GM19468 (cell line): ENCODE results near the gene MDH2.
"Not testable (repeated sequence)": the region's sequence is repeated elsewhere in the genome, so short reads cannot be mapped to it uniquely, and the experiment has no call there.

Experiments used
- ATAC-seq: cut with Tn5 transposase; IDR thresholded peaks from one replicate; pipeline ENCODE4 v1.9.1; 2021; ENCODE audit warnings: mild to moderate bottlenecking, moderate library complexity, moderate number of reproducible peaks; ENCODE audit not compliant: unreplicated experiment; ENCODE audit errors: extremely low read depth

Gene MDH2

DNA sequence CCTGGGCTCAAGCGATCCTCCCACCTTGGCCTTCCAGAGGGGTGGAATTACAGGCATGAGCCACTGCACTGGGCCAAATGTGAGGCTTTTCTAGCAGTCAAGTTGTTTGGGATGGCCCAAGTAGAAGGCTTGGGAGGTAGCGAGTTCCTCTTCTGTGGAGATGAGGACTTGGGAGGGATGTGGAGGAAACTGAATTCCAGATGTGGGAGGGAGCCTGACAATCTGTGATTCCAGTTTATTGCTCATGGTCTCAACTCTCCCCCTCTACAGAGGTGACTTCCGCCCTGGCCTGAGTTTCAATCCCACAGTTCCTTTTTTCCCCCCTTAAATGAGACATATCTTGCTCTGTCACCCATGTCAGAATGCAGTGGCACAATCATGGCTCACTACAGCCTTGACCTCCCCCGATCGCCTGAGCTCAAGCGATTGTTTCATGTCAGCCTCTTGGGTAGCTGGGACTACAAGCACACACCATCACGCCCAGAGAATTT lies 3.5 kb upstream of the MDH2 start:
- no peak for ATAC-seq

DNA sequence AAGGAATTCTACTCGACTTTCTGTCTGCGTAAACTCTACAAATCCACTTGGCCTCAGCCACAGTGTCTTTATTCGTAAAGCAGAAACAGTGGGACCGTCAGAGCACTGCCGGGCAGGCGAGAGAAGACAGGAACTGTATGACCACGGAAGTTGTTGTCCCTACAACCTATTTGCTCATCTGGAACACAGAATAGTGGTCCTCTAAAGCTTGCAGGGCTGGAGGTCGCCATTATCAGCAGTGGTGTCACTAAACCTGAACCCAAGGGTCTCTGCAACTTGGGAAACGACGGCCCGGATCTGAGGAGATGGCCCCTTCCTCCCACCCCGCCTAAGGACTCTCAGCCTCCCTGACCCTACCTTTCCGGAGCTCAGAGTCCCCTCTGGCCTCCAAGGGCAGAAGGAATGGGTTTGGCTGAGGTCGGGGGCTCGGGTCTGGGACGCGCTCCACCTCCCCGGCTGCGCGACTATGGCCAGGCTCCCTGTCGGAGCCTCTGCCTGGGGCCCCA lies 548 bp upstream of the MDH2 start:
- no peak for ATAC-seq

DNA sequence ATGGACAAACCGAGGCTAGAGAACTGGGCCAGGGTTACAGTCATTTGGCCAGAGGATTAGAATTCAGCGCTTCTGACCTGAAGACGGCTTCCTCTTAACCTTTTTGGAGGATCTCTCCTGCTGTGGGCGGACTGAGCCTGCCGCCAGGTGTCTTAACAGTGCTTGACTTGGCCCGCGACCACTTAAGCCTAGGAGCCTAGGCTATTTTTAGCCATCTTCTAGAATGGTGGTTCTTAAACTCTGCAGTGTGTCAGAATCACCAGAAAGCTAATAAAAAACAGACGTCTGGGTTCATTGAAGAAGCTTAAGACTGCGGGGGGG lies 722 bp downstream of the MDH2 start:
- no peak for ATAC-seq

DNA sequence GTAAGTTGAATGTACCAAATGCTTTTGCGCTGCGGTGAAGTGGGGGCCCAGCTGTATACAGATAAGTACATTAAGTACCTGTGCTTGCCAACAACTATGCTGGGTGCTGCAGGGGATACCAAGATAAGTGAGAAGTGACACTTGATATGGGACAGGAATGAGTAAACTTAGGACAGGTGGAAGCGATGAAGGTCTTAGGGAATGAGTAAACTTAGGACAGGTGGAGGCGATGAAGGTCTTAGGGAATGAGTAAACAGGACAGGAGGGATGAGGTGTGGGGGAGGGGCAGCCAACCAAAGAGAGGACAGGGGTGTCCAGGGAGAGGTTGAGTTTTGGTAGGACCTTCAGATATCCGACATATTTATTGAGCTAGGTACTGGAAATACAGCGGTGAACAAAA lies 1.4 kb downstream of the MDH2 start:
- ATAC-seq = no peak

DNA sequence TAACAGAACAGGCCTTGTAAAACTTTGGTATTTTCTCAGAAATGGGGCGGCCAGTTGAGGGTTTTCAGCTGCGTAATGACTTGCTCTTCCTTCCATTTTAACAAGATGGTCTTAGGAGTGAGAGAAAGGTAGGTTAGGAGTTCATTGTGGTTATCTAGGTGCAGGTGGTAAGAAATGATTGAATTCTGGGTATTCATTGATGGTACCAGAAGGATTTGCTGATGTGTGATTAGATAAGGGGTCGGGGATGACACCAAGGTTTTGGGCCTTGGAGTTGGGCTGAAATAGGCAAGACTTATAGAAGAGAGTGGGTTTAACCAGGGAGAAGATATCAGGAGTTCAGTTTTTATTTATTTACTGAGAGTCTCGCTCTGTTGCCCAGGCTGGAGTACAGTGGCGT lies 2.6 kb downstream of the MDH2 start:
- no peak for ATAC-seq

DNA sequence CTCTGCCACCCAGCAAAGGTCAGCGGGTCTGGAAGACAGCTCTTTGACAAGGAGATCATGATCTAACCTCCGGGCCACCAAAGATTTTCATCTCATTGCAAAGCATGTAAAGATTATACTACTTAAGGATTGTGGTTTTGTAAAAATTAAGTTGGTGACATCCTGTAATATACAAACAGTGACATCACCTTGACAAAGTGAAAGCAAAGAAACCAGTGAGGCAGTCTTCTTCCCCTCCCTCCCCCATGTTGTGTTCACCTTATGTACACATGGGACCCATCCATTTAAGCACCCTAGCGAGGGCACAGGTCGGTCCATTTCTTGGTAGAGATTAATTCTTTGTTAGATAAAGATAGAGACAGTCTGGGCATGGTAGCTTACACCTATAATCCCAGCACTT lies 3.9 kb downstream of the MDH2 start:
- ATAC-seq = no peak

DNA sequence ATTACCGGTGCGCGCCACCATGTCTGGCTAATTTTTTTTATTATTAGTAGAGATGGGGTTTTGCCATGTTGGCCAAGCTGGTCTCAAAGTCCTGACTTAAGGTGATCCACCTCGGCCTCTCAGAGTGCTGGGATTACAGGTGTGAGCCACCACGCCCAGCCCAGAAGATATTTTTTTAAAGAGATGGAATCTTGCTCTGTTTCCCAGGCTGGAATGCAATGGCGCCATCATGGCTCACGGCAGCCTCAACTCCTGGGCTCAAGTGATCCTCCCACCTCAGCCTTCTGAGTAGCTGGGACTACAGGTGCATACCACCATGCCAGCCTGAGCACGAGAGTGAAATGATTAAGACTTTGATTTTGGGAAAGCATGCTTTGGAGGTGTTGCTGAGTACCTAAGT lies 4.8 kb downstream of the MDH2 start:
- not testable (repeated sequence) for ATAC-seq

DNA sequence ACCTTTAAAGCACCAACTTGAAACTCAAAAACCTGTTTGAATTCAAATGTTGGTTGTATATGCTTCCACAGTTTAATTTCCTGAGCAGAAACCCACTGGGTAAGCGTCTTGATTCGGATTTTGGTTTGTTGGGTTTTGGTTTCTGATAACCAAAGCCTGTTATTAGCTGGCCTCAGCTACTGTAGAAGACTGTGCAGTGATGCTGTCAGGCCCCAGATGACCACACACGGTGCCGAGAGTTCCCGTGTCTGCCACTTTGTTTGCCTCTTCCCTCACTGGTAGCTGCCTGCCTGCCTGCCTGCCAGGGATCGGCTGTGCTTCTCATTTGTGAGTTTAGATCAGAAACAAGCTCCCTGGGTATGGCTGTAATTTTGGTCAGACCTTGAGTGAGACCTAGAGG lies 5.6 kb downstream of the MDH2 start:
- no peak for ATAC-seq

DNA sequence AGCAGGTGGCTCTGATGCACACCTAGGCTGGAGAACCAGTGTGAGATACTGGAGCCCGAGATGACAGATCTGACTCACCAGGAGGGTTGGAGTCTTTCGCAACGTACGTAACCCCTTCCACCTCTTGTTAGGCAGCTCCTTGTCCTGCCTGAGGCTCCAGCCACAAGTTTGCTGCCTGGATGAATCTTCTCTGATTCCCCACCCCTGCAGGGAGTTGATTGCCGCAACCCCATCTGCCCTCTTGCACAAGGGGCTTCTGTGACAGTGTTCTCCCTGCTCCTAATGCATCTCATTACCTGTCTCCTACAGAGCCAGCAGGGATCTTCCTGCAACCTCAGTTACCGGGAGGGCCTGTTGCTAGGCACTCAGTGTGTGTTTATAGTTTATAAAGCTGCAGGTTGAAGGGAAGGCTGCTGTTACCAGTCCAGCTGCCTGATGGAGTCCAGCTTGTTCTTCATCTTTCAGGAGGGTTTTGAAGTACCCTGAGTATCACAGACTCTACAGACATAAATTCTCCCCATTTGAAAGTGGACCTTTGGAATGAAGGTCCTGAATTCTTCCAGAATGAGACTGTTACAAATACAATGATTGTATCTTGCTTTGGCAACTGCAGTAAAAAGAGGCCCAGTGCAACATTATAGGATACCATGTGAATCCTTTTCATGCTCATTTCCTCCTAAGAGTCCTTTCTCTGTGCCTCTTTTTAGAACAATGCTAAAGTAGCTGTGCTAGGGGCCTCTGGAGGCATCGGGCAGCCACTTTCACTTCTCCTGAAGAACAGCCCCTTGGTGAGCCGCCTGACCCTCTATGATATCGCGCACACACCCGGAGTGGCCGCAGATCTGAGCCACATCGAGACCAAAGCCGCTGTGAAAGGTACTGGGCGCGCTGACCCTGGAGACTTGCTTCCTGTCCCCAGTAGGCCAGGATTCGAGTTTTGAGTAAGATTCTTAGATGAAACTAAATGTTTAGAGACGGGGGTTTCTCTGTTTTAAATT lies 6.5 kb downstream of the MDH2 start:
- ATAC-seq = no peak

DNA sequence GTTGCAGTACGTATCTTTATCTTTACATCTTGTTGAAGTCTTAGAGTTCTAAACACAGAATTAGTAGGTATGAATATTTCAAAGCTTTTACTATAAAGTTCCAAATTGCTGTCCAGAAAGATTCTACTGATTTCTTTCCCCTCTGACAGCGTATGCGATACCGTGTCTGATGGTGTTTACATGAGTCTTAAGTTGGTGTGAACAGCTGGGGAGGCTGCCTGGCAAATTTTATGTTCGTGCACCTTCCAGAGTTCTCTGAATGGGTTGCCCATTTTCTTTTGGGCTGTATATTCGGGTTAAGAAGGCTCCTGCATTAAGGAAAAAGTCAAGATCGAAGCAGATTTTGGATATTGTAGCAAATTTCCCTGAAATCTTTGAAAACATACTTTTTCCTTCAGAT lies 8.3 kb downstream of the MDH2 start:
- ATAC-seq = no peak

DNA sequence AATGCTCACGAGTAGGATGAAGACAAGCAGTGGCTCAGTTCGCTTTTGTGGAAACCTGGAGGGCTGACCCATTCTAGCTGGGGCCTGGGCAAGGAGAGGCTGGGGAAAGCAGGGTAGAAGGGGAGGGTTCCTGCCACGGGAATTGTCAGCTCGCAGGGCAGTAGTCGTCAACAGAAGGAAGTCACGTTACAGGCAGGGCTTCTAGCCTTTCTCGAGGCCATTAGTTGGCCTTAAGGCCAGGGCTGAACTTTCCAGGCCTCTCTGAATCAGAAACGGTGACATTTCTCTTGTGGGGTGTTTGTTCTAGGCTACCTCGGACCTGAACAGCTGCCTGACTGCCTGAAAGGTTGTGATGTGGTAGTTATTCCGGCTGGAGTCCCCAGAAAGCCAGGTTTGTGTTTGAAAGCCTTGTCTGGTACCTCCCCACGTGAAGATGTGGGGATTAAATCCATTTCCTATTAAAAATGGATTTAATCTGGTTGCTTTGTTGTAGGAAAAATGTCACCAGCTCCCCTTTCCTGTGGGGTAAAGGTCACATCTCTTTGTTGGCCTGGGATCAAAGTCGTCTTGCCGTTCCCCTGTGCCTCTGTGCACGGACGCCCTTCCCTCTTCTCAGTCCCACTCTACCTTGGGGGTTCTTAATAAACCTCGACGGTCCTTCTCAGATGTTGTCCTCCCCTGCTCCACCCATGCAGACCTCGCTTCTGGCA lies 9.4 kb downstream of the MDH2 start:
- no peak for ATAC-seq

DNA sequence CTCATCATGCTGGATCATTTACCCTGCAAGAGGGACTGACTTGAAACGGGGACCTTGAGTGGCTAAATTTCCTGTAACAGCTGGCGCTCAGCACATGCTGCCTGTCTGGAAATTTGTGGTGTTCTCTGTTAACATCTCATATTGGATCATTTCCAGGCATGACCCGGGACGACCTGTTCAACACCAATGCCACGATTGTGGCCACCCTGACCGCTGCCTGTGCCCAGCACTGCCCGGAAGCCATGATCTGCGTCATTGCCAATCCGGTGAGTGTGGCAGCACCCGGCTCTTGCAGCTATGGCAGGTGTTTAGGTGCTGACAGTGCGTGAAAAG lies 9.9 kb downstream of the MDH2 start:
- ATAC-seq = no peak

DNA sequence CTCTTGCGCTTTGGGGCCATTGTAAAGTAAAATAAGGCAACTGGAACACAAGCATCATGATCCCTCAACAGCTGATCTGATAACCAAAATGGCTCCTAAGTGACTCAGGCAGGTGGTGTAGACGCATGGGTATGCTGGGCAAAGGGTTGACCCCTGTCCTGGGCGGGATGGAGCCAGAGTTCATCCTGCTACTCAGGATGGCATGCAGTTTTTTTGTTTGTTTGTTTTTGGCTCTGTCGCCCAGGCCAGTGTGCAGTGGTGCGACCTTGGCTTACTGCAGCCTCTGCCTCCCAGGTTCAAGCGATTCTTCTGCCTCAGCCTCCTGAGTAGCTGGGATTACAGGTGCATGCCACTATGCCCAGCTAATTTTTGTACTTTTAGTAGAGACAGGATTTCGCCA lies 10.8 kb downstream of the MDH2 start:
- not testable (repeated sequence) for ATAC-seq

DNA sequence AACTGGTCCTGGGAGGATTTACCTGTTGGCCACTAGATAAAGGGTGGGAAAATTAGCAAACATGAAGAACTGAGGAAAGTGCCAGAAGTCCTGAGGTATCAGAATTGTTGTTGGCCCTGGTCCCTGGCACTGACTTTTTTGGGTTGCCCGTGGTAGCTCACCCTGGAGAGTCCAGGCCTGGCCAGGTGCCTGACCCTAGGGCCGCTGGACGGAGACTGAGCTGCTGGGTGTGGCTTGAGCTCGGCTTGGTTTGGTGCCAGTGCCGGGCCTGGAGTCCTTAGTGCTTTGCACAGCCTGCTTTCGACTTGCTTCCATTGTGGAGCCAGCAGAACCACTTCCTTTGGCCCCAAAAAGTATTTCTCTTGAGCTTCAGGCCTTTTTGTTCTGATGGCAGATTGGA lies 12.9 kb downstream of the MDH2 start:
- ATAC-seq = no peak

DNA sequence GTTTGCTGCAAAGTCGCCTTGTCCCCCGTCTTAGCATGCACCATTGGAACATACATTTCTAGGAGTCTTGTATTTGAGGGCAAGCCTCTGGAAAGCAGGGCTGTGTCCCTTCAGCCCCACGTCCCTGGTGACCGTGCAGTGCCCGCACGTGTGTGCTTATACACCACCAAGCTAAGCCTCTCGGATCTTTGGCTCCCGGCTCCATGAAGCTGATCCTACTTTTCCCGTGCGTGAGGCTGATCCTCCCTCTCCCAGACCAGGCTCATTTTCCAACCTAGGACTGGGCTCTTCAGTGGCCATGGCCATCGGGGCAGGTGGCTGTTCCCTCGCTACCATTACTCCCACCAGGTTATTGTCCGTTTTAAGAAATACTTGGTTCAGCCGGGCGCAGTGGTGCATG lies 14.3 kb downstream of the MDH2 start:
- no peak for ATAC-seq

DNA sequence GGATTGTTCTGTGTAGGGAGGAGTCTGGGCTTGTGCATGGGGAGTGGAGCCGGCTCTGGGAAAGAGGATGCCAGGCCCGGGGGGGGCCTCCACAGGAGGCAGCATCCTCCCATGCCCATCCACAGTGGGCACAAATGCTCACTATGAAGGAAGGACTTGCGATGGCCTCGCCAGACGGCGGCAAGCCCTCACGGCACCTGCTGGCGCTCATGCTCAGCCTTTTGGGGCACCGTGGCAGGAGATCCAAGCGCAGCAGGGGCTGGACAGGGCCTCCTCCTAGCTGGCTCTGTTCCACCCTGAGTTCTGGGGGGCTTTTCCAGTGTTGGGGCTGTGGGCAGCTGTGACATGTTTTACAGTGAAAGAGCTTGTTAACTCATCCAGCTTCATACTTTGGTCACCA lies 15.2 kb downstream of the MDH2 start:
- no peak for ATAC-seq

DNA sequence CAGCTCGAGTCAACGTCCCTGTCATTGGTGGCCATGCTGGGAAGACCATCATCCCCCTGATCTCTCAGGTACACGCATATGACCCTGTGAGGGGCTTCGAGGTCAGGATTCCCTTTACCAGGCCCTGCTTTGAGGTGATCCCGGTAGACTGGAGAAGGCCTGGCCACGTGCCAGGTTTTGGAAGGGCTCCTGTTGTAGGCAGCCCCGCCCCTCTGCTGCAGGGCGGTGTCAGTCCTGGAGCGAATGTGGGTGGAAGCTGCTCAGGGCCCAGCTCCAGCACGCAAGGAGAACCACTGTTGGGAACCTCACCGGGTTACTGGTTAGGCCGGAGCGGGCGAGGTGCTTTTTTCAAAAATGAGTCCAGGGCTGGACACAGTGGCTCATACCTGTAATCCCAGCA lies 15.6 kb downstream of the MDH2 start:
- ATAC-seq = no peak

DNA sequence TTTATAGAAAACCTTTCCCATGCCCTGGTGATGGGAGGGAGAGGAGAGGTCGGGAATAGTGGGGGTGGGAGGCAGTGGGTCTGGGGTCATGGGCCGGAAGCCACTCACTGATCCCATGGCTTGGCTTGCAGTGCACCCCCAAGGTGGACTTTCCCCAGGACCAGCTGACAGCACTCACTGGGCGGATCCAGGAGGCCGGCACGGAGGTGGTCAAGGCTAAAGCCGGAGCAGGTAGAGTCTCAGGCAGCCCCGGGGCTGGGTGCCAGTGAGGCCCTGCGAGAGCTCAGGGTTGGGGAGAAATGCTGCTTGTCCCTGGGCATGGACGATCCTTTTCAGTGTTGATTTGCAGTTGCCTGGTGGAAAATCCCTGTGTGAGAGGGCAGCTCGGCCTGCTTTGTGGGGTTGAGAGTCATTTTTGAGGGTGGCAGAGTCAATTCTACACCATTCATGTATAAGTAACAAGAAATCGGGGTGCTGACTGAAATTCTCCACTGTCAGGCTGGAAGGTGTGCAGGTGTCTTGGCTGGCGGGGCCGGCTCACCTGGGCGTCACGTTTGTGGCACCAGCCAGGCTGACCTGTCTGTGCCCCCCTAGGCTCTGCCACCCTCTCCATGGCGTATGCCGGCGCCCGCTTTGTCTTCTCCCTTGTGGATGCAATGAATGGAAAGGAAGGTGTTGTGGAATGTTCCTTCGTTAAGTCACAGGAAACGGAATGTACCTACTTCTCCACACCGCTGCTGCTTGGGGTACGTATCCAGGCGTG lies 16.5 kb downstream of the MDH2 start:
- ATAC-seq = no peak

DNA sequence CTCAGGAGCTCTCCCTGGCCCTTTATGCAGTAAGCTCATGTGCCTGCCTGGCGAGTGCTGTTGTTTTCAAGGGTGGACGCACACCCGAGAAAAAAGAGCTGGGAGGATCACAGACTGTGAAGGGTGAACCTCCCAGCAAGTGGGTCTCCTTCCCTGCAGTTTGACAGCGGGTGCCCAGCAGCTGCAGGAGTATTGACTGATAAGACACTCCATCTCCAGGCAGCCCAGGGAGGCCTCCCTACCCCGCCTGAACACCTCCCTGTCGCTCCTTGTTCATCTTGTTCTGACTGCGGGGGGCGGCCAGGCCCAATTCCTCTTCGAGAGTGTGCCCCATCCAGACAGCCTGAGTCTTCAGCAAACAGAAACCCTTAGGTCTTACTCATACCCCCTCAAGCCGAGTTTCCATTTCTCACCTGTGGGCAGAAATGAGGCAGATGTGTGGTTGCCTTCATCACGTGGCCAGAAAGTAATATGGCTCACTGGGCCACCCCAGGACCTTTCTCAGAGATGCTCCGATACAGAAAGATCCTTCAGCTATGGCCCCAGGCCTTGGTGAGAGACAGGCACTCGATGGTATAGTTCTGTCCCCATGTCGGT lies 17.2 kb downstream of the MDH2 start:
- no peak for ATAC-seq

DNA sequence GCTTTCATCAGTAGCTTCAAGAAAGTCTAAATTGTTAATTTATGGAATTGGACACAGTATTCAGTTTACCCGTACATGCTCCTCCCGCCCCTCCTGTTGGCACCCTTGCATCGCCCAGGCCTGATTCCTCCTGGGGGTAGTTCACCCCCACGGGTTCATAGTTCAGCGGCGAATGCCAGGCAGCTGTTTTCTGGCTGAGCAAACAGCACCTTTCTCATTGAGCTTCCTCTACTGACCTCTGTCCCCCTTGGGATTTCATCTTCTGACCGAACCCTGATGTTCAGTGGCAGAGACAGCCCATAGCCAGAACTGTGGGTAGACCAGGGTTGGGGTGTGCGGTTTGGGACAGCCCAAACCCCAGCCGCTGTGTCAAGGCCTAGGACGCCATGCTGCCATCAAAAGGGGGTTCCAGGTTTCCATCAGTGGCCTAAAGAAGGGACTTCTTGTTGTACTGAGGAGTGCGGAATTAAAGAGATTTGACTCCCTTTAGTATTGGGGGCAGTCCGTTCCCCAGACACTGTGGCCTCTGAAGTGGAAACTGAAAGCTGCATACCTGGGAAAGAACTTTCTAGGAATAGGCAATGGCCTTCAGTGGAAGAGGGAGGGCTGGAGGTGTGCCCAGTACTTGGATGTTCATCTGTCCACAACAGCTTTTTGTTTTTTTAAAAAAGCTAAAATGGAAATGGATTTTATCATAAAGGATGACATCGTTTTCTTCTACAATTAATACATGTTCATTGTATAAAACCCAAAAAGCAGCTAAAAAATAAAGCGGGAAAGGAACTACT lies 19.0 kb downstream of the MDH2 start:
- ATAC-seq = no peak
